Chondrocyte (in vitro differentiated cells): ENCODE measurements around the gene ALKBH4. TPM values are rescaled to one million over a fixed set of nuclear protein-coding genes. Genes with fewer than 3 reads are reported as not detected.

Experiments used
- DNase-seq: peaks from one replicate; pipeline ENCODE4 v3.0.0; 2021; ENCODE audit warnings: mixed read lengths, low spot score
- H3K27ac Mint-ChIP-seq: one replicate; pipeline ENCODE4 v1.8.0; 2021; ENCODE audit warnings: mild to moderate bottlenecking, moderate library complexity, mixed read lengths; ENCODE audit not compliant: unreplicated experiment
- H3K27me3 Mint-ChIP-seq: 2 replicates; pipeline ENCODE4 v1.8.0; 2021; ENCODE audit warnings: low read depth, mixed read lengths
- H3K36me3 Mint-ChIP-seq: 2 replicates; pipeline ENCODE4 v1.8.0; 2021; ENCODE audit warnings: low read depth, mixed read lengths
- H3K4me1 Mint-ChIP-seq: 2 replicates; pipeline ENCODE4 v1.8.0; 2021; ENCODE audit warnings: low read depth, mild to moderate bottlenecking, mixed read lengths
- H3K4me3 Mint-ChIP-seq: one replicate; pipeline ENCODE4 v1.8.0; 2021; ENCODE audit warnings: mild to moderate bottlenecking, moderate library complexity, mixed read lengths; ENCODE audit not compliant: unreplicated experiment
- H3K9me3 Mint-ChIP-seq: 2 replicates; pipeline ENCODE4 v1.8.0; 2021; ENCODE audit warnings: low read depth, mixed read lengths
- total RNA-seq: library from RNA; stranded (reverse); gene quantifications from 3 replicates; pipeline ENCODE4 v1.2.1, GENCODE V29; 2021
- TF ChIP-seq, protein P1 (sequence below): fragments of 200-600 bp; sonication (generic); IDR thresholded peaks from 2 replicates; pipeline ENCODE4 v1.5.0; 2021; ENCODE audit warnings: antibody characterized with exemption, mild to moderate bottlenecking, moderate library complexity

ALKBH4 gene
- total RNA-seq, 1 donor from 2014 or later: 9.2 TPM

DNA sequence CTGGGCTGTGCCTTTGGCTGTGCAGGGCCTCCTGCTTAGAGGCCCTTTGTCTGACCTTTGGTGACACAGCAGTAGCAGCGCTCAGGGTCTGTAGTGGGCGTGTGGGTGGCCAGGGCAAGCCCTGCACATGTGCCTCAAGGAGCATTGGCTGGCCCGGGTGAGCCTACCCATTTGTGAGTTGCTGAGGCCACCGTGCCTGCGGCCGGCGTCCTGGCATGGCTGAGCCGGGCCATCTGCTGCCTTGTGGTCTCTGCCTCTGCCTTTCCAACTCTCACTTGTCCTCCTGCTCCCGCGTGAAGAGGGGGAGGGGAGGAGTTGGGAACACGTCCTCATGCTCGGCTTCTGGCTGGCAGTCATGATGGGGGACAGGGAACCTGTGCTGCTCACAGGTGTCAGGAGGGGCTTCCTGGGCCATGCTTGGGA is 40.5 kb downstream of the ALKBH4 start:
- Mint-ChIP-seq H3K27ac (no peak overlapping the region), H3K9me3 (no peaks in the 10 kb centered on the region), H3K27me3 (no peaks in the 10 kb centered on the region), H3K4me3 (no peak overlapping the region), H3K36me3 (peaks cover 27% of the 10 kb centered on the region), H3K4me1 (no peaks in the 10 kb centered on the region)
- TF ChIP-seq, protein P1, sequence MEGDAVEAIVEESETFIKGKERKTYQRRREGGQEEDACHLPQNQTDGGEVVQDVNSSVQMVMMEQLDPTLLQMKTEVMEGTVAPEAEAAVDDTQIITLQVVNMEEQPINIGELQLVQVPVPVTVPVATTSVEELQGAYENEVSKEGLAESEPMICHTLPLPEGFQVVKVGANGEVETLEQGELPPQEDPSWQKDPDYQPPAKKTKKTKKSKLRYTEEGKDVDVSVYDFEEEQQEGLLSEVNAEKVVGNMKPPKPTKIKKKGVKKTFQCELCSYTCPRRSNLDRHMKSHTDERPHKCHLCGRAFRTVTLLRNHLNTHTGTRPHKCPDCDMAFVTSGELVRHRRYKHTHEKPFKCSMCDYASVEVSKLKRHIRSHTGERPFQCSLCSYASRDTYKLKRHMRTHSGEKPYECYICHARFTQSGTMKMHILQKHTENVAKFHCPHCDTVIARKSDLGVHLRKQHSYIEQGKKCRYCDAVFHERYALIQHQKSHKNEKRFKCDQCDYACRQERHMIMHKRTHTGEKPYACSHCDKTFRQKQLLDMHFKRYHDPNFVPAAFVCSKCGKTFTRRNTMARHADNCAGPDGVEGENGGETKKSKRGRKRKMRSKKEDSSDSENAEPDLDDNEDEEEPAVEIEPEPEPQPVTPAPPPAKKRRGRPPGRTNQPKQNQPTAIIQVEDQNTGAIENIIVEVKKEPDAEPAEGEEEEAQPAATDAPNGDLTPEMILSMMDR: no peak
- DNase-seq: no peak

DNA sequence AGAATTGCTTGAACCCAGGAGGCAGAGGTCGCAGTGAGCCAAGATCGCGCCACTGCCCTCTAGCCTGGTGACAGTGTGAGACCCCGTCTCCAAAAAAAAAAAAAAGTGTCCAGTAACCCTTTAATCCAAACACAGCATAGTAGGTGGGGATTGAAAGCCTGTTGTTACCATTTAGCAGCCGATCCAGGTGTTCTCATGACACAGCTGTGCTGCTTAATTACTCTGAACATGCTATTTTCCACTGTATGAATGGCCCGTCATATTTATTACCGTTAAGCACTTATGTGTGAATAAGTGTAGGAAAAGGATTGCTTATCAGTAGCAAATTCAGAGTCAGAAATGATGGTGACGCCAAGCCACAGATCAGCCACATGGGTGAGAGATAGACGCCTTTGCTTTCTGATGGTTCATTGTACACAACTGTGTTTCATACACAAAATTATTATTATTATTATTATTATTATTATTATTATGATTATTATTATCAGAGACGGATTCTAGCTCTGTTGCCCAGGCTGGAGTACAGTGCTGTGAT is 42.9 kb downstream of the ALKBH4 start:
- TF ChIP-seq, protein P1: no peak
- no peaks in the 10 kb centered on the region for H3K4me1 Mint-ChIP-seq
- no peak overlapping the region for H3K27ac Mint-ChIP-seq
- no peak for DNase-seq
- no peak overlapping the region for H3K4me3 Mint-ChIP-seq
- no peaks in the 10 kb centered on the region for H3K27me3 Mint-ChIP-seq
- H3K36me3 Mint-ChIP-seq: peaks cover 29% of the 10 kb centered on the region
- no peaks in the 10 kb centered on the region for H3K9me3 Mint-ChIP-seq

- H3K27me3 Mint-ChIP-seq: no peaks in the 10 kb centered on the region
- H3K4me3 Mint-ChIP-seq: no peak overlapping the region
- DNase-seq: no peak
- no peaks in the 10 kb centered on the region for H3K4me1 Mint-ChIP-seq
- H3K27ac Mint-ChIP-seq: no peak overlapping the region
- TF ChIP-seq, protein P1: no peak
- no peaks in the 10 kb centered on the region for H3K9me3 Mint-ChIP-seq
- peaks cover 22% of the 10 kb centered on the region for H3K36me3 Mint-ChIP-seq
Measured at GRCh38 chr7:102418592-102418991, 46.1 kb downstream of the ALKBH4 start.

GRCh38 chr7:102417105-102417504 is 47.6 kb downstream of the ALKBH4 start:
- peaks cover 28% of the 10 kb centered on the region for H3K36me3 Mint-ChIP-seq
- H3K27me3 Mint-ChIP-seq: no peaks in the 10 kb centered on the region
- DNase-seq: no peak
- no peaks in the 10 kb centered on the region for H3K4me1 Mint-ChIP-seq
- TF ChIP-seq, protein P1: no peak
- H3K9me3 Mint-ChIP-seq: no peaks in the 10 kb centered on the region
- no peak overlapping the region for H3K4me3 Mint-ChIP-seq
- no peak overlapping the region for H3K27ac Mint-ChIP-seq

DNA sequence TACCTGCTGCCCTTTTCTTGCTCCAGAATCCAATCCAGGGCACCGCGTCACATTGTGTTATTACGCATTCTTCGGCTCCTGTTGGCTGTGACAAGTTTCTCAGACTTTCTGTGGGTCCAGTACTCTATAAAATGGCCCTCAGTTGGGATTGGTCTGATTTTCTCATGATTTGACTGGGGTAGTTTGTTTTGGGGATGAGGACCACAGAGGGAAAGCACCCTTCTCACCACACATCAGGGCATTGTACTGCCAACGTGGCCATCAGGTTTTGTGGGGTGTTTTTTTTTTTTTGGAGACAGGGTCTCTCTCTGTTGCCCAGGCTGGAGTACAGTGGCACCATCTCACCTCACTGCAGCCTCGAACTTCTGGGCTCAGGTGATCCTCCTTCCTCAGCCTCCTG is 48.3 kb downstream of the ALKBH4 start:
- no peaks in the 10 kb centered on the region for H3K4me1 Mint-ChIP-seq
- H3K36me3 Mint-ChIP-seq: peaks cover 31% of the 10 kb centered on the region
- TF ChIP-seq, protein P1: no peak
- no peaks in the 10 kb centered on the region for H3K27me3 Mint-ChIP-seq
- no peaks in the 10 kb centered on the region for H3K9me3 Mint-ChIP-seq
- no peak overlapping the region for H3K27ac Mint-ChIP-seq
- no peak for DNase-seq
- H3K4me3 Mint-ChIP-seq: no peak overlapping the region
